IMR-90 (cell line): Measurements from ENCODE around the gene KRT39. TPM values are rescaled to one million over a fixed set of nuclear protein-coding genes. Genes with fewer than 3 reads are reported as not detected.

Experiments
- ATAC-seq: fragments of 200-7000 bp; cut with Tn5 transposase; 2 replicates; pipeline ENCODE4 v1.9.1; 2020; ENCODE audit warnings: low read depth, mild to moderate bottlenecking, moderate library complexity
- BruUV-seq: library from RNA; stranded (reverse); fragments of 400-500 nt; replicated peaks from 2 replicates; lab custom pipeline; 2021; lab: Mats Ljungman, UMichigan
- CTCF ChIA-PET: fragments of 300-600 bp; formaldehyde crosslinking; extraction: SDS; loops from one replicate; lab custom pipeline; 2021; ENCODE audit warnings: antibody characterized with exemption; lab: Yijun Ruan, JAX
- POLR2A ChIA-PET: fragments of 300-600 bp; sonication (Branson Sonifier 250); formaldehyde crosslinking; loops from one replicate; lab custom pipeline; 2022; ENCODE audit warnings: antibody characterized with exemption; ENCODE audit not compliant: unreplicated experiment; lab: Charles Lee
- DNase-seq: peaks from one replicate; pipeline ENCODE4 v3.0.0; 2013
- H2AFZ ChIP-seq: replicated peaks from 2 replicates; pipeline ENCODE3; 2013; ENCODE audit warnings: low read length, mild to moderate bottlenecking; ENCODE audit not compliant: poor library complexity
- H2AK5ac ChIP-seq: 2 replicates; pipeline ENCODE4 v1.6.1; 2013; ENCODE audit warnings: low read depth, low read length, inconsistent platforms
- H2AK9ac ChIP-seq: replicated peaks from 2 replicates; pipeline ENCODE3; 2013; ENCODE audit warnings: mild to moderate bottlenecking, low read depth, low read length, moderate library complexity; ENCODE audit not compliant: poor library complexity
- H2BK120ac ChIP-seq: 2 replicates; pipeline ENCODE4 v1.6.1; 2013; ENCODE audit warnings: low read depth, low read length, inconsistent platforms
- H2BK15ac ChIP-seq: 3 replicates; pipeline ENCODE4 v1.6.1; 2013; ENCODE audit warnings: low read depth, low read length, inconsistent platforms
- H2BK20ac ChIP-seq: 2 replicates; pipeline ENCODE4 v1.6.1; 2013; ENCODE audit warnings: low read depth, mild to moderate bottlenecking, inconsistent platforms, low read length, moderate library complexity
- H2BK5ac ChIP-seq: 2 replicates; pipeline ENCODE4 v1.6.1; 2013; ENCODE audit warnings: mild to moderate bottlenecking, low read depth, low read length, inconsistent platforms; ENCODE audit not compliant: poor library complexity, severe bottlenecking
- H3K14ac ChIP-seq: replicated peaks from 2 replicates; pipeline ENCODE4 v1.6.1; 2013; ENCODE audit warnings: low read depth, low read length, inconsistent platforms
- H3K18ac ChIP-seq: 2 replicates; pipeline ENCODE4 v1.6.1; 2013; ENCODE audit warnings: low read depth, low read length, control low read depth
- H3K23ac ChIP-seq: 2 replicates; pipeline ENCODE4 v1.6.1; 2013; ENCODE audit warnings: low read depth, low read length, inconsistent platforms
- H3K27ac ChIP-seq: 2 replicates; pipeline ENCODE4 v1.5.1; 2013; ENCODE audit warnings: mild to moderate bottlenecking, control low read depth, low read length; ENCODE audit not compliant: insufficient read depth
- H3K27me3 ChIP-seq: 2 replicates; pipeline ENCODE4 v1.6.1; 2013; ENCODE audit warnings: low read length; ENCODE audit not compliant: control insufficient read depth, insufficient read depth
- H3K36me3 ChIP-seq: 2 replicates; pipeline ENCODE4 v1.6.1; 2013; ENCODE audit warnings: low read length, mixed read lengths; ENCODE audit not compliant: control insufficient read depth, insufficient read depth
- H3K4ac ChIP-seq: 2 replicates; pipeline ENCODE4 v1.6.1; 2013; ENCODE audit warnings: low read depth, low read length, inconsistent platforms
- H3K4me1 ChIP-seq: 2 replicates; pipeline ENCODE4 v1.6.1; 2013; ENCODE audit warnings: low read length, mixed read lengths; ENCODE audit not compliant: control insufficient read depth, insufficient read depth
- H3K4me2 ChIP-seq: 2 replicates; pipeline ENCODE4 v1.6.1; 2013; ENCODE audit warnings: low read depth, mild to moderate bottlenecking, control low read depth, low read length, moderate library complexity
- H3K4me3 ChIP-seq: 2 replicates; pipeline ENCODE4 v1.5.1; 2013; ENCODE audit warnings: low read depth, mild to moderate bottlenecking, control low read depth, low read length, moderate library complexity; ENCODE audit not compliant: insufficient read depth
- H3K56ac ChIP-seq: 2 replicates; pipeline ENCODE4 v1.6.1; 2013; ENCODE audit warnings: low read length, inconsistent platforms; ENCODE audit not compliant: insufficient read depth; ENCODE audit errors: extremely low read depth
- H3K79me1 ChIP-seq, 2 experiments: 2 replicates each; pipeline ENCODE4 v1.6.1; 2013; ENCODE audit warnings: low read length in 2 of 2, inconsistent platforms in 1 of 2, low read depth in 1 of 2
- H3K9ac ChIP-seq: 2 replicates; pipeline ENCODE4 v1.6.1; 2013; ENCODE audit warnings: low read depth, low read length, control low read depth
- H3K9me1 ChIP-seq: 2 replicates; pipeline ENCODE4 v1.6.1; 2013; ENCODE audit warnings: low read length, inconsistent platforms; ENCODE audit not compliant: insufficient read depth
- H3K9me3 ChIP-seq: 2 replicates; pipeline ENCODE4 v1.6.1; 2013; ENCODE audit warnings: low read length; ENCODE audit not compliant: control insufficient read depth, insufficient read depth
- H4K20me1 ChIP-seq: 2 replicates; pipeline ENCODE4 v1.6.1; 2013; ENCODE audit warnings: low read length, inconsistent platforms; ENCODE audit not compliant: insufficient read depth
- H4K5ac ChIP-seq: 2 replicates; pipeline ENCODE4 v1.6.1; 2013; ENCODE audit warnings: mild to moderate bottlenecking, low read depth, low read length, control low read depth
- H4K8ac ChIP-seq, 2 experiments: 2 replicates each; pipeline ENCODE4 v1.6.1; 2013; ENCODE audit warnings: low read depth in 2 of 2, low read length in 2 of 2, control low read depth in 1 of 2, inconsistent platforms in 1 of 2
- H4K91ac ChIP-seq: 2 replicates; pipeline ENCODE4 v1.6.1; 2013; ENCODE audit warnings: low read depth, low read length, inconsistent platforms; ENCODE audit not compliant: insufficient read depth
- MAFK ChIP-seq: IDR thresholded peaks from 2 replicates; pipeline ENCODE4 v1.6.1; 2012; ENCODE audit warnings: low read depth, low read length, improper control_type of control experiment
- RFX5 ChIP-seq: IDR thresholded peaks from 2 replicates; pipeline ENCODE4 v1.8.0; 2012; ENCODE audit warnings: low read depth, mild to moderate bottlenecking, low read length, moderate library complexity
- WGBS, 2 experiments: methylation state at CpG; one replicate each; pipeline versions ENCODE4 v1.1.5 to v1.1.7; 2013; ENCODE audit warnings: missing lambda C conversion rate in 2 of 2; ENCODE audit not compliant: insufficient read length in 1 of 2; ENCODE audit errors: extremely low coverage in 2 of 2; 5-methylcytosine and 5-hydroxymethylcytosine counted together
- dilution Hi-C: fragments of 300-500 bp; cut with HindIII; formaldehyde crosslinking; loops from one replicate; pipeline ENCODE4 v1.14.3; 2018; ENCODE audit warnings: low sequenced_read_pairs; ENCODE audit not compliant: unreplicated experiment
- in situ Hi-C: fragments of 300-500 bp; cut with MboI; formaldehyde crosslinking; loops from 3 replicates; pipeline ENCODE4 v1.14.3; 2019; ENCODE audit warnings: low sequenced_read_pairs, inconsistent platforms, mixed read lengths
- intact Hi-C: fragments of 100-400 bp; cut with micrococcal nuclease; formaldehyde crosslinking; loops from 2 replicates; pipeline ENCODE4 v1.10.0; 2022
- polyA plus RNA-seq, 3 experiments: library from polyadenylated mRNA; depleted of rRNA; stranded (reverse); fragments of >200 nt; gene quantifications; 2 replicates each; pipeline ENCODE4 v1.2.3, GENCODE V29; 2012; ENCODE audit warnings: low replicate concordance in 1 of 3
- total RNA-seq: library from RNA; depleted of rRNA; stranded (reverse); fragments of >200 nt; gene quantifications from 2 replicates; pipeline ENCODE4 v1.2.3, GENCODE V29; 2012

The KRT39 gene
- total and polyA plus RNA-seq, 2 of the 4 experiments (the other 2 are of a cell fraction), result 0.15 TPM; not detected in 1

DNA sequence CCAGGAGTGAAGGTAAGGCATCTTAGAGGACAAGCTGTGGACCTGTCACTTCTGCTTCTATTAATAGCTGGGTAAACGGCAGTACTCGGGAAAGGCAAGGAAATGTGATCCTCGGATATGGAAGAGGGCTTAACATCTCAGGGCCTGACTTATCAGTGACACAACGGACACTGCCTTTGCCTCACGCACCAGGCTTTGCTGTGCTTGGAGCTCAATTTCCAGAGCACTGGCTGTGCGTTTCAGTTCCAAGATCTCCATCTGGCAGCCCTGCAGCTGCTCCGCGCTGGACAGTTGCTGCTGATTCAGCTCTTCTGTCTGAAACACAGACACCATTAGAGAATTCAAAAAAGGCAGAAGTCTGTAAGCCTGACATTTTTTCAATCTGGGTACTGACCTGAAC lies 13.8 kb upstream of the KRT39 start:
- Histone ChIP-seq H2AK5ac (no peak overlapping the region; the same call in 1 of the 2 replicates), H3K36me3 (no peaks in the 10 kb centered on the region), H3K4ac (peak overlapping the region; percentile 3; the same call in 1 of the 2 replicates), H3K14ac (peak overlapping the region; percentile 28; the same call in 1 of the 2 replicates), H3K79me1 (no peaks in the 10 kb centered on the region), H2BK120ac (peak overlapping the region; percentile 50; the same call in 1 of the 2 replicates), H2AK9ac (no peak overlapping the region), H2BK20ac (0 out of 2 replicates have a peak overlapping the region, but pooled peaks have one; percentile 2), H3K4me1 (peaks cover 5% of the 10 kb centered on the region), H4K8ac (no peak overlapping the region), H2BK5ac (no peak overlapping the region), H3K18ac (no peak overlapping the region), H2AFZ (peak overlapping the region; percentile 75), H3K9ac (no peak overlapping the region), H4K91ac (peak overlapping the region; percentile 29), H3K9me1 (no peaks in the 10 kb centered on the region), H3K4me2 (peak overlapping the region; percentile 59), H2BK15ac (no peak overlapping the region; the same call in 2 of the 3 replicates), H3K56ac (no peak overlapping the region), H3K27ac (no peak overlapping the region), H4K20me1 (no peaks in the 10 kb centered on the region), H3K4me3 (no peak overlapping the region), H3K27me3 (no peaks in the 10 kb centered on the region), H4K5ac (no peak overlapping the region), H3K23ac (peak overlapping the region; percentile 10; the same call in 1 of the 2 replicates), H3K9me3 (no peaks in the 10 kb centered on the region)
- 18% methylated on average over 2 of the region's 8 CpGs; no CpG with 5 or more reads in 1 of the 2 experiments for WGBS, 2 experiments
- ATAC-seq (peak; percentile 66), DNase-seq (peak; percentile 63)
- in situ Hi-C loops, result no loop called here
- TF ChIP-seq RFX5, result no peak
- TF ChIP-seq MAFK, result peak; percentile 77
- POLR2A ChIA-PET, result interaction anchor here (0.6 kb wide), 1 partner anchor 35 kb away, joined by 4 read pairs; no protein-coding TSS in a partner anchor
- CTCF ChIA-PET, result interaction anchor here (0.9 kb wide), 1 partner anchor 44 kb away, joined by 3 read pairs; no protein-coding TSS in a partner anchor
- dilution Hi-C loops, result no loop called here
- intact Hi-C loops, result no loop called here
- no TSS peak for BruUV-seq
